Prostate gland (tissue), 2 donors: ENCODE measurements around the gene MPZL3.

Experiments
- POLR2A ChIP-seq: fragments of 450-650 bp; IDR thresholded peaks from one replicate; pipeline ENCODE4 v1.6.1; 2016; ENCODE audit warnings: antibody characterized with exemption, mild to moderate bottlenecking
- TF ChIP-seq, protein P1 (sequence below), 4 experiments: fragments of 200-600 bp in 2 of 4; fragments of 450-650 bp in 2 of 4; sonication (generic) in 2 of 4; IDR thresholded peaks; 1 replicate in 3 of 4; 2 replicates in 1 of 4; pipeline ENCODE4 v1.5.1; 2016 to 2019; ENCODE audit warnings: antibody characterized with exemption in 4 of 4, mild to moderate bottlenecking in 2 of 4, moderate library complexity in 2 of 4

DNA sequence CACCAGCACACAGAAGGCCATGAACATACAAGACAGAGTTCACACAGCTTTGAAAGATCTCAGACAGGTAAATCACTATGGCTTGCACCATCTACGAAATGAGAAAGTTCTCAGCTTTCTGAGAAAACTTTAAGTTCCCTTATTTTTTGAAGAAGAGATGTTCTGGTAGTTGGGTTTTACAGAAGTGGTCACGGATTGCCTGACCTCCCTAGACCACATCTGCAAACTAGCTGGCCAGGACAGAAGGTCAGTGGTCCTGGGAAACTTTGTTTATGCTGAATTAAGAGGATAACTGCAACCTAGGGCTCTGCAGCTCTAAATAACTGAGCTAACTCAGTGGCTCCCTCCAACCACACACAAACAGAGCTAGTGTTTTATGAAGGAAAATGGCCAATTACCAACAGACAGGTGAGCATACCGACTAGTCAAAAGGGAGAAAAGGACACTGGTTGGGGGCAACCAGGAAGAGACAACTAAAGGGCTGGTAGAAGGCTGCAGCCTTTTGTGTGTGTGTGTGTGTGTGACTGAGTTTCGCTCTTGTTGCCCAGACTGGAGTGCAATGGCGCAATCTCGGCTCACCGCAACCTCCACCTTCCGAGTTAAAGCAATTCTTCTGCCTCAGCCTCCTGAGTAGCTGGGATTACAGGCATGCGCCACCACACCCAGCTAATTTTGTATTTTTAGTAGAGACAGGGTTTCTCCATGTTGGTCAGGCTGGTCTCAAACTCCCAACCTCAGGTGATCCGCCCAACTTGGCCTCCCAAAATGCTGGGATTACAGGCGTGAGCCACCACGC, 67.2 kb downstream of the MPZL3 start:
- TF ChIP-seq, protein P1, sequence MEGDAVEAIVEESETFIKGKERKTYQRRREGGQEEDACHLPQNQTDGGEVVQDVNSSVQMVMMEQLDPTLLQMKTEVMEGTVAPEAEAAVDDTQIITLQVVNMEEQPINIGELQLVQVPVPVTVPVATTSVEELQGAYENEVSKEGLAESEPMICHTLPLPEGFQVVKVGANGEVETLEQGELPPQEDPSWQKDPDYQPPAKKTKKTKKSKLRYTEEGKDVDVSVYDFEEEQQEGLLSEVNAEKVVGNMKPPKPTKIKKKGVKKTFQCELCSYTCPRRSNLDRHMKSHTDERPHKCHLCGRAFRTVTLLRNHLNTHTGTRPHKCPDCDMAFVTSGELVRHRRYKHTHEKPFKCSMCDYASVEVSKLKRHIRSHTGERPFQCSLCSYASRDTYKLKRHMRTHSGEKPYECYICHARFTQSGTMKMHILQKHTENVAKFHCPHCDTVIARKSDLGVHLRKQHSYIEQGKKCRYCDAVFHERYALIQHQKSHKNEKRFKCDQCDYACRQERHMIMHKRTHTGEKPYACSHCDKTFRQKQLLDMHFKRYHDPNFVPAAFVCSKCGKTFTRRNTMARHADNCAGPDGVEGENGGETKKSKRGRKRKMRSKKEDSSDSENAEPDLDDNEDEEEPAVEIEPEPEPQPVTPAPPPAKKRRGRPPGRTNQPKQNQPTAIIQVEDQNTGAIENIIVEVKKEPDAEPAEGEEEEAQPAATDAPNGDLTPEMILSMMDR (IDR thresholded peaks at IDR 0.05), result no peak
- no peak for TF ChIP-seq POLR2A
